GM23338 (cell line): Measurements from ENCODE around the gene DIAPH3.

Experiments used
- CREB1 ChIP-seq: fragments of 250-450 bp; sonication (Bioruptor Pico); IDR thresholded peaks from 2 replicates; pipeline ENCODE4 v1.5.0; 2020; ENCODE audit warnings: low read depth, mild to moderate bottlenecking, moderate library complexity
- EZH2 ChIP-seq: fragments of 200-600 bp; sonication (generic); IDR thresholded peaks from one replicate; pipeline ENCODE4 v1.8.0; 2017; ENCODE audit warnings: antibody characterized with exemption, mild to moderate bottlenecking, low read depth; ENCODE audit not compliant: unreplicated experiment
- JUNB ChIP-seq: IDR thresholded peaks from one replicate; pipeline ENCODE4 v1.6.1; 2016; ENCODE audit warnings: antibody characterized with exemption; ENCODE audit not compliant: unreplicated experiment
- STAT1 ChIP-seq: IDR thresholded peaks from one replicate; pipeline ENCODE4 v1.6.1; 2016; ENCODE audit warnings: antibody characterized with exemption; ENCODE audit not compliant: unreplicated experiment
- TF ChIP-seq, protein P1 (sequence below), 2 experiments: fragments of 200-600 bp in 1 of 2; sonication (generic) in 1 of 2; conservative IDR thresholded peaks; 2 replicates each; pipeline versions ENCODE4 v1.5.1 to v1.6.1; 2016 to 2017; ENCODE audit warnings: antibody characterized with exemption in 2 of 2, low read depth in 2 of 2, mild to moderate bottlenecking in 2 of 2, moderate library complexity in 1 of 2
- TF ChIP-seq, protein P2 (sequence below): IDR thresholded peaks from one replicate; pipeline ENCODE4 v1.6.1; 2018; ENCODE audit warnings: antibody characterized with exemption; ENCODE audit not compliant: unreplicated experiment

DNA sequence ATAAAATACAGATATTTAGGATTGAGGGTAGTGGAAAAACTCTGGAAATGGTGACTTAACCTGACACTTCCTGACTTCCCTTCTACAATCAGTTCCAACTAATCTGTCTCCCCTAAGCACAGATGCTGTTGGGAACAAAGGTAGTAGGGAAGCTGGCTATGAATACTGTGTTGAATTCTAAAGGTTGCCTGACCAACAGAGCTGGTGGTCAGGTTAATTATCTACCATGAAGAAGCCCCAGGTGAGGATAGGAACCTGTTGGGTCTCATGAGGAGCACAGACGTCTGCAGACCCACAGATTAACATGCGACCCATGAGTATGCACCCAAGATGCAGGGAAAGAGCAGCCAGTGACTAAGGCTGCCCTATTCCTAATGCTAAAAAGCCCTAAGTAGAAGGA lies 172.3 kb downstream of the DIAPH3 start:
- TF ChIP-seq, protein P1, sequence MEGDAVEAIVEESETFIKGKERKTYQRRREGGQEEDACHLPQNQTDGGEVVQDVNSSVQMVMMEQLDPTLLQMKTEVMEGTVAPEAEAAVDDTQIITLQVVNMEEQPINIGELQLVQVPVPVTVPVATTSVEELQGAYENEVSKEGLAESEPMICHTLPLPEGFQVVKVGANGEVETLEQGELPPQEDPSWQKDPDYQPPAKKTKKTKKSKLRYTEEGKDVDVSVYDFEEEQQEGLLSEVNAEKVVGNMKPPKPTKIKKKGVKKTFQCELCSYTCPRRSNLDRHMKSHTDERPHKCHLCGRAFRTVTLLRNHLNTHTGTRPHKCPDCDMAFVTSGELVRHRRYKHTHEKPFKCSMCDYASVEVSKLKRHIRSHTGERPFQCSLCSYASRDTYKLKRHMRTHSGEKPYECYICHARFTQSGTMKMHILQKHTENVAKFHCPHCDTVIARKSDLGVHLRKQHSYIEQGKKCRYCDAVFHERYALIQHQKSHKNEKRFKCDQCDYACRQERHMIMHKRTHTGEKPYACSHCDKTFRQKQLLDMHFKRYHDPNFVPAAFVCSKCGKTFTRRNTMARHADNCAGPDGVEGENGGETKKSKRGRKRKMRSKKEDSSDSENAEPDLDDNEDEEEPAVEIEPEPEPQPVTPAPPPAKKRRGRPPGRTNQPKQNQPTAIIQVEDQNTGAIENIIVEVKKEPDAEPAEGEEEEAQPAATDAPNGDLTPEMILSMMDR (conservative IDR thresholded peaks at IDR 0.05; ENCODE audit: low read depth in 2 of 2): no peak
- TF ChIP-seq STAT1 (no peak), JUNB (no peak), CREB1 (CRISPR knock-in tag) (no peak), EZH2 (no peak)
- TF ChIP-seq, protein P2, sequence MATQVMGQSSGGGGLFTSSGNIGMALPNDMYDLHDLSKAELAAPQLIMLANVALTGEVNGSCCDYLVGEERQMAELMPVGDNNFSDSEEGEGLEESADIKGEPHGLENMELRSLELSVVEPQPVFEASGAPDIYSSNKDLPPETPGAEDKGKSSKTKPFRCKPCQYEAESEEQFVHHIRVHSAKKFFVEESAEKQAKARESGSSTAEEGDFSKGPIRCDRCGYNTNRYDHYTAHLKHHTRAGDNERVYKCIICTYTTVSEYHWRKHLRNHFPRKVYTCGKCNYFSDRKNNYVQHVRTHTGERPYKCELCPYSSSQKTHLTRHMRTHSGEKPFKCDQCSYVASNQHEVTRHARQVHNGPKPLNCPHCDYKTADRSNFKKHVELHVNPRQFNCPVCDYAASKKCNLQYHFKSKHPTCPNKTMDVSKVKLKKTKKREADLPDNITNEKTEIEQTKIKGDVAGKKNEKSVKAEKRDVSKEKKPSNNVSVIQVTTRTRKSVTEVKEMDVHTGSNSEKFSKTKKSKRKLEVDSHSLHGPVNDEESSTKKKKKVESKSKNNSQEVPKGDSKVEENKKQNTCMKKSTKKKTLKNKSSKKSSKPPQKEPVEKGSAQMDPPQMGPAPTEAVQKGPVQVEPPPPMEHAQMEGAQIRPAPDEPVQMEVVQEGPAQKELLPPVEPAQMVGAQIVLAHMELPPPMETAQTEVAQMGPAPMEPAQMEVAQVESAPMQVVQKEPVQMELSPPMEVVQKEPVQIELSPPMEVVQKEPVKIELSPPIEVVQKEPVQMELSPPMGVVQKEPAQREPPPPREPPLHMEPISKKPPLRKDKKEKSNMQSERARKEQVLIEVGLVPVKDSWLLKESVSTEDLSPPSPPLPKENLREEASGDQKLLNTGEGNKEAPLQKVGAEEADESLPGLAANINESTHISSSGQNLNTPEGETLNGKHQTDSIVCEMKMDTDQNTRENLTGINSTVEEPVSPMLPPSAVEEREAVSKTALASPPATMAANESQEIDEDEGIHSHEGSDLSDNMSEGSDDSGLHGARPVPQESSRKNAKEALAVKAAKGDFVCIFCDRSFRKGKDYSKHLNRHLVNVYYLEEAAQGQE: no peak
